ENCODE measurements around the gene NEAT1.

- TF ChIP-seq EZH2phosphoT487 (IDR thresholded peaks at IDR 0.05; ENCODE audit: insufficient read depth, low read depth) (no peak), EZH2 (IDR thresholded peaks at IDR 0.05; ENCODE audit: insufficient read depth, poor library complexity, severe bottlenecking) (no peak)
Observed at GRCh38 chr11:65431451-65432099, 9.0 kb downstream of the NEAT1 start.
